HG02973 (cell line): ENCODE measurements around the gene TRABD2A.

Experiments used
- ATAC-seq: cut with Tn5 transposase; IDR thresholded peaks from one replicate; pipeline ENCODE4 v1.9.1; 2021; ENCODE audit warnings: moderate library complexity; ENCODE audit not compliant: unreplicated experiment

Gene TRABD2A

GRCh38 chr2:84904717-84905174, 23.9 kb upstream of the TRABD2A start:
- ATAC-seq, result no peak

GRCh38 chr2:84904151-84904550, 23.3 kb upstream of the TRABD2A start:
- no peak for ATAC-seq

GRCh38 chr2:84902526-84902925, 21.6 kb upstream of the TRABD2A start:
- ATAC-seq, result no peak

GRCh38 chr2:84901593-84902120, 20.8 kb upstream of the TRABD2A start:
- no peak for ATAC-seq

- no peak for ATAC-seq
Measured at GRCh38 chr2:84900971-84901370, 20.1 kb upstream of the TRABD2A start.

- ATAC-seq, result no peak
Measured at GRCh38 chr2:84899304-84900204, 18.7 kb upstream of the TRABD2A start.

- no peak for ATAC-seq
Measured at GRCh38 chr2:84897773-84898172, 16.9 kb upstream of the TRABD2A start.

- ATAC-seq, result no peak
Measured at GRCh38 chr2:84896567-84896966, 15.7 kb upstream of the TRABD2A start.

GRCh38 chr2:84894758-84895520, 14.1 kb upstream of the TRABD2A start:
- ATAC-seq, result no peak

- no peak for ATAC-seq
Measured at GRCh38 chr2:84894131-84894586, 13.3 kb upstream of the TRABD2A start.

GRCh38 chr2:84891355-84892010, 10.6 kb upstream of the TRABD2A start:
- ATAC-seq, result no peak

- no peak for ATAC-seq
Measured at GRCh38 chr2:84889332-84889731, 8.4 kb upstream of the TRABD2A start.

- ATAC-seq, result peak; percentile 96
Measured at GRCh38 chr2:84888401-84889276, 7.8 kb upstream of the TRABD2A start.

- no peak for ATAC-seq
Measured at GRCh38 chr2:84886791-84887190, 5.9 kb upstream of the TRABD2A start.

- ATAC-seq, result no peak
Measured at GRCh38 chr2:84885111-84885510, 4.2 kb upstream of the TRABD2A start.

- no peak for ATAC-seq
Measured at GRCh38 chr2:84884449-84884848, 3.6 kb upstream of the TRABD2A start.

GRCh38 chr2:84882775-84883550, 2.1 kb upstream of the TRABD2A start:
- ATAC-seq, result no peak

GRCh38 chr2:84882414-84882738, 1.5 kb upstream of the TRABD2A start:
- ATAC-seq, result no peak

GRCh38 chr2:84881581-84882413, 913 bp upstream of the TRABD2A start:
- peak; percentile 58 for ATAC-seq
